COLO668 (cell line): Measurements from ENCODE around the gene PRDM13.
"Not testable (repeated sequence)": the region's sequence is repeated elsewhere in the genome, so short reads cannot be mapped to it uniquely, and the experiment has no call there.

ENCODE experiments used
- DNase-seq: peaks from one replicate; lab custom pipeline; 2025; ENCODE audit not compliant: unreplicated experiment; lab: John Stamatoyannopoulos, UW

PRDM13 gene

GRCh38 chr6:99606656-99607415, at the start of gene PRDM13:
TSS of gene PRDM13 (plus strand) at chr6:99606833. CDS start at chr6:99607035, 202 bp downstream.
- no peak for DNase-seq

DNA sequence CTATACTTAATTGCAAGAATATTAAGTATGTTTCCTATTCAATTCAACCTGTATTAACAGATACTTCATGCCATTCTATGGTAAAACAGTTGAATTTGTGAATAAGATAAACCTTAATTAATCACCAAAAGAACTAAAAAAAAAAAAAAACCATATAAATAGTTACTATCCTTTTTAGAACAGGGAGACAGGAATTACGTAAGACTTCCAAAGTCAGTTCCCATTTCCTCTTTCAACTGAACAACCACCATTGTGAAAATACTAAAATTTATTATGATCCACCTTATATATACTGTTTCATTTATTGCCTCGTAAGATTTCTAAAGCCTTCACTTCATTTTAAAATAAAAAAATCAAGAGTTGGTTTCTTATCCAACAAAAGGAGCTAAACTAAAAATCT, 47.6 kb upstream of the PRDM13 start:
- no peak for DNase-seq

DNA sequence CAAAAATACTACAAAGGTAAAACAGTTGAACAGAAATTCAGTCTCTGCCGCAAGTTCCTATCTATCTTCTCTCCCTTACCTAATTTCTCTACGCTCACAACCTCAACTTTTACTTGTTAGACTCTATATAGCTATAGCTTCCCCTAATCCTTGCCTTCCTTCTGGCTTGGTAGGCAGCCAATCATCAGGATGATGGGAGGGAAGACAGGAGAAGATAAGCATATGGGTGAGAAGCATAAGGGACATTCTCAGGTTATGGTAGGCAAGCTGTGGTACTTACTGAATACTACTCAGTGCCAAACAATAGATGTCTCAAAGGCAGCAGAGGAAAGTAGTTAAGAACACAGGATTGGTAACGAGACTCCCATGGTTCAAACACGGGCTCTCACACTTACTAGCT, 46.0 kb upstream of the PRDM13 start:
- no peak for DNase-seq

DNA sequence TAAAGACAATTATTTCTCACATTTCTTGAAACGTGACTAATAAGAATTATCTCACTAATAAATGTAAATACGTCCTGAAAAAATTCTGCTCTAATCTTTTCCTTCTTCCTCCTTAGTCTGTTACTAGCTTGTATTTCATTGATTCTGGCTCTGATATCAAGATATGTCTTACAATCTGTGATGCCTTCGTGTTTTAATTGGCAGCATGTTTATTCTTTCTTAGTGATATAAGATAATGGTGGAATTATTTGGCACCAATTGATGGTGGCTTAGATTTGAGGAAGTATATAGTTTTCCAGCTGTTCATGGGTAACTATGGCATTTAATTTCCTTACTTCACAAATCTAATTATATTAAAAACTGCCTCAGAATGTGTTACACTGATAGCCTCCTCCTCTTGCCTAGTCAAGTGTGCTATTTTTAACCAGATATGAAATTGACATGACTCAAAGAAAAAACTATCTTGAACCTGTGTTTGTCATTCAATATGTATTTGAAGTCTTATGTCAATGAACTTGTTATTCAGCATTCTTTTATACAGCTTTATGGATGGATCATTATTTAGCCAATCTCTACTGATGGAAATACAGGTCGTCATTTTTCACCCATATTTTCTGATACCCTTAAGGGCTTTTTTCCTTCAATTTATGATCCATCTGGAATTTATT, 43.4 kb upstream of the PRDM13 start:
- no peak for DNase-seq

- DNase-seq, result peak; percentile 86
Observed at GRCh38 chr6:99568103-99568933, 38.3 kb upstream of the PRDM13 start, which contains the start of gene CCNC. TSS of gene CCNC (minus strand) at chr6:99568660. CDS start at chr6:99568527, 133 bp downstream.

DNA sequence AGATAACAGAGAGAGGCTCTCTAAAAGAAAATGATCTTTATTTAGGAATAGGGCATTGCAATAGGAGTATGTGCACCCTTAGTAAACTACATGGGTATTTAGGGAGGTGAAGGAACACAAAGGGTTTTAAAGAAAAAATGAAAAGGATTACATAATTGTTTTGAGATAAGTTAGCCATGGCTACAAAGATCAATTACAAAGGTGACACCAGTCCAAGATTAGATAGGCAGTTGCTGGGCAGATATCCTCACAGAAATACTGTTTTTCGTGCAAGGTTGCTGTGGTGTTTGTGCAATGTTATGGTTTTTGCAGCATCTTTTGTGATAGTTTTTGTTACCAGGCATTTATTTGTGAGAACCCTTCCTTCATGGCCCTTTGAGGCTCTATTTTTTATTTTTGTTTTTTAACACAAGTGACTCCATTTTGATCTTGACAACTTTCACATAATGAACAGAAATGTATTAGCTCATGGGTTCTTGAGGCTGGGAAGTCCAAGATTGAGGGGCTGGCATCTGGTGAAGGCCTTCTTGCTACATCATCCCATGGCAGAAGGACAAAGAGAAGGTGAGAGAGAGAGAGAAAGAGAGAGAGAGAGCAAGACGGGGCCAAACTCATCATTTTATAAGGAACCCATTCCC, 32.5 kb upstream of the PRDM13 start:
- DNase-seq, result no peak

GRCh38 chr6:99575544-99576227, 30.9 kb upstream of the PRDM13 start:
- no peak for DNase-seq

DNA sequence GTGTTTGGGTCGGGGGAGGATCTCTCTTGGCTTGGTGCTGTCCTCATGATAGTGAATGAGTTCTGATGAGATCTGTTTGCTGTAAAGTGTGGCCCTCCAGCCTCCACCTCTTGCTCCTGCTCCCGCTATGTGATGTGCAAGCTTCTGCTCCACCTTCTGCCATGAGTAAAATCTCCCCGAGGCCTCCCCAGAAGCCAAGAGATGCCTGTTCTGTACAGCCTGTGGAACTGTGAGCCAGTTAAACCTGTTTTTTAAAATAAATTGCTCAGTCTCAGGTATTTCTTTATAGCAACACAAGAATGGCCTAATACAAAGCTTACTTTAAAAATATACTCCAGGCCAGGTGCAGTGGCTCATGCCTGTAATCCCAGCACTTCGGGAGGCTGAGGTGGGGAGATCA, 26.9 kb upstream of the PRDM13 start:
- no peak for DNase-seq

DNA sequence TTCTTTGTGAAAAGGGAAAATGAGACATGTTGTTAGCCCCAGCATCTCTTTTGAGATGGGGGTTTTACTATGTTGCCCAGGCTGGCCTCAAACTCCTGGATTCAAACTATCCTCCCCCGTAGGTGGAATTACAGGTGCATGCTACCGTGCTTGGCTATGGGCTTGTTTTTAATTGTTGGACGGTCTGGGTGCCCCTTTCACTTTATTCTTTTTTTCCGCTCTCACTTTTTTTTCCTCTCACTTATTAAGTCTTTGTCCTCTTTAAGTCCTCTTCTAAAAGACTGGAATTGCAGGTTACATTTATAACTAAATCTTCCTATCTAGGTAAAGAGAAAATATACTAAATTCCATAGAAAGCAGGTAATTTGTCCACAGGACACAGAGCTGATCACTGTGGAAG, 18.8 kb upstream of the PRDM13 start:
- DNase-seq, result no peak

DNA sequence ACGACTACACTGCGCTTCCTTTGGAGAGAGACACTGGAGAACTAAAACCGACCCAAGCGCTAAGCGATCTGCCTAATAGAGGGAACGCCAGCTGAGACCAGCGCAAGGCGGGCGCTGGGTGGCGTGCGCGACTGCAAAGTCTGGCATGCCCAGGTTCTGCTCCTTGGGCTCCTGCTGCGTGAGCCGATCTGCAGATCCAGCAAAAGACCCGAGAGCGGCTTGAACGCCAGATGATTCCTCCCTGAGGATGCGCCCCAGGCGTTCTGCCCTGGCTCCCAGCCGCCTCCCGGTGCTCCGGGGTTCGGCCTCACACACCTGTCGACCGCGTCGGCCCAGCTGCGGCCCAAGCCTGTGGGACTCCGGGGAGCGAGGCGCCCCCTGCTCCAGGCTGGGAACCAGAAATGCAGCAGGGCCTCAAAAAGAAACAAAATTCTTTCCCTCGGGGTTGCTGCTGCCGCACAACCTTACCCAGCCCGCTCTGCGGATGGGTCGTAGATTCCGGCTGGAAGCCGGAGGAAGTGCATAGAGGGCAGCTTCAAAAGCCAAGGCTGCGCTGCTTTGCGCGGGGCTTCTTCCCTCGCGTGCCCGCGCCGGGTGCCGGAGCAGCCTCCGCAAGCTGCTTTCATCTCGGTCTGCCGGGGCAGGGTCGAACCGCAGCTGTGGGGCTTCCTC, 17.9 kb upstream of the PRDM13 start:
- peak; percentile 74 for DNase-seq

- peak; percentile 50 for DNase-seq
Observed at GRCh38 chr6:99589290-99589672, 17.4 kb upstream of the PRDM13 start.

GRCh38 chr6:99589907-99590493, 16.6 kb upstream of the PRDM13 start:
- DNase-seq, result no peak

DNA sequence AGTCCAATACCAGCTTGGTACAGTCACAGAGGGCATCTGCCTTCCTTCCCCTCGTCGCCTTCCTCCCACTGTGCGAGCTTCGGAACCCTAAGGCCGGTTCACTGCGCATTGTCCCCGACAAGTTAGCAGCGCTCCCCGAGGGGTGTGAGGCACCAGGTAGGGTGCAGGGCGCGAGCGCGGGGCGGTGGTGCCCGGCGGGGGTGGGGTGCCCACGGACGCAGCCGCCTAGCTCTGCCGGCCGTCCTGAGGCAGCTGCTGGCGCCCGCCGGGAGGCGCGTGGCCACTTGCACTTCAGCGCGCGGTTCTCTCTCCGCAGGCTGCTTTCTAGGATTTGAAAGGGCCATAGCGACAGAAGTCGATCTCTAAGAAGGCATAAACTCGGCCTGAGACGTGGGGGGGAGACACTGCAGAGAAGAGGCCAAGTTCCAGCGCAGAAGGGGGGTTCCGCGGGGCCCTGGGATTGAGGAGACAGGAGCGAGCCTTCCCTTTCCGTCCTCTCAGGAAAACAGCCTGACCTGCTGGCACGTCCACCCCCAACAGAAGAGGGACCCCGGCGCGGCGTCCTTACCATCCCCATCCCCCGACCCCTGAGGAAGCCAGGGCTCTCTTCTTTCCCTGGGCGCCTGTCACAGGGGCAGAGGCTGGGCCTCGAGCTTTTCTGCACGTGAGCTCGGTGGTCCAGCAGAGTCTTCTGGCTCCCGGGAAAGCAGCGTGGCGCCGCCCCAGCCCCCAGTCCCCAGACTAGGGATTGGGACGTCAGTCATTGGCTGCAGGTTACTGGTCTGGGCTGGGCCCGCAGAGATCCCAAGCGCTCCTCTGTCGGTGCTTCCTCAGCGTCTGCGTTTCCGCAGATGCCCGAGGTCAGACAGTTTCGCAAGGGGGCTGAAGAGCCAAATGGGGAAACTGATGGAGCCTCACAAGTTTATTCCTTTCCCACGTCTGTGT, 15.6 kb upstream of the PRDM13 start:
- peak; percentile 36 for DNase-seq

DNA sequence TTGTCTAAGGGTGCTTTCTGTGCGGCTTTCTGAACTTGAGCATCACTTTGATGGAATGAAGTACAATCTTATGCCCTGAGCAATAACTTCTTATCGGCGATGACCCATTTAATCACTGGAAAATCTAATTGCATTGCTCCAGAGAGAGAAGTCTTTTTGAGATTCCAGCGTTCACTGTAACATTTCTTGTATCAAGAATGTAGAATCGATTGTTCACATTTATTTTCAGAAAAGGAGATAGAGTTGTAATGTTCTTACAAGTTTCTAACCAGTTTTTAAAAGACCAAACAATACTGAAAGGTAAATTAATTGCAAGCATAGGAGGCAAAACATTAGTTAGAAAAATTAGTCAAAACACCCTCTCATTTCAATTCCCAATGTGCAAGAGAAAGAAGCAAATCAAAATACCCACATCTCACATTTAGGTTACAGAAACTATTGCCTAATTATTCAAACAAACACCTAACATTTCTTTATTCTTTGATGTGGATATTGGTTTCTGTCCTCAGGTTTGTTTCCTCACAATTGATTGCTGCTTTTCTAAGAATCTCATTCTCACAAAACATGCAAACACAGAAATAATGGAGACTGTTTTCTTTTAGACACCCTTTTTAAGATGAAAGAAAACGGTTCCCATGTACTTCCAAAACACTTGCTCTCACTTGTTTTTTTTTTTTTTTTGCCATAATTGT, 14.8 kb upstream of the PRDM13 start:
- DNase-seq, result no peak

- DNase-seq, result no peak
Observed at GRCh38 chr6:99592900-99593299, 13.7 kb upstream of the PRDM13 start.

GRCh38 chr6:99594696-99595095, 11.9 kb upstream of the PRDM13 start:
- DNase-seq, result not testable (repeated sequence)

DNA sequence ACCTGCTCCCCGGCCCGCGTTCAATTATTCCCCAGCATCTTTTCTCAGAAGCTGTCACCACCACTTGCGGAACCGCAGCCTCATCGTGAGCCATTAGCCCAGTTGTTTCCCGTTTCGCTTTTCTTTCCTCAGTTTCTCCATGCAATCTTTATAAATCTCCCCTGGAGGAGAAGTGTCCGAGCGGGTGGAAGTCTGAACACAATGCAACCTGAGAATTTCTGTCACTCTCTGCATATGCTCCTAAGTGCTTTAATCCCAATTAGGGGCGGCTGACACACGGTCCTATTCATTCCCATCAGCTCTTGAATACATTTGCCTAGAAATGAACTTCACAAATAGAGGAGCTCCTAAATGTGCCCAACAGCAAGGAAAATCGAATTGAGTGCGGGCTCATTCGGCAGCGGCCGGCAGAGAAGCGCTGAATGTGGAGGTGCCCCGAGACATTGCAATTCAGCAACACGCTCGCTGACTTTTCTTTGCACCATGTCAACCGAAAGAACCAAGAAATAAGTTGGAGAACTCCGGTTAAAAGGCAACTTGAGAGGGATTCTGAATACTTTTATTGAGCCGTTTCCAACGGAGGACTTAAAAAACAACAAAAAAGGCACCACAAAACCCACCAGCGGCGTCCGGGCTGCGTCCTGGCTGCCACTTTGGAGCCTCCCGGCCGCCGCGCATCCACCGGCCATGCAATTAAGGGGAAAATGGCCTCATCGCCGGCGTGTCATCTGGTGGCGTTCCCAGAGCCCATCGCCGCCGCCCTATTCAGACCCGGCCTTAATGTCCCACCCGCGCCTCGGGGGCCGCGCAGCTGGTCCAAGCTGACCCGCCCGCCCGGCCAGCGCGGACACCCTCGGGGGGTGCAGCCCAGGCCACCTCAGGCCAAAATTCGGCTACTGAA, 3.9 kb upstream of the PRDM13 start:
- no peak for DNase-seq
